WERI-Rb-1 (cell line): Measurements from ENCODE around the gene CORO2A.

Experiments used
- DNase-seq: peaks from one replicate; pipeline ENCODE4 v3.0.0-alpha.2; 2020
- H3K27ac ChIP-seq: fragments of 250-450 bp; sonication (Bioruptor Pico); 2 replicates; pipeline ENCODE4 v1.5.1; 2020; ENCODE audit warnings: mild to moderate bottlenecking, moderate library complexity
- H3K27me3 ChIP-seq: fragments of 250-450 bp; sonication (Bioruptor Pico); 2 replicates; pipeline ENCODE4 v1.5.1; 2021; ENCODE audit warnings: mild to moderate bottlenecking, low read depth, moderate library complexity; ENCODE audit not compliant: insufficient read depth, severe bottlenecking
- H3K36me3 ChIP-seq: fragments of 250-450 bp; sonication (Bioruptor Pico); 2 replicates; pipeline ENCODE4 v1.5.1; 2020; ENCODE audit warnings: mild to moderate bottlenecking, moderate library complexity
- H3K4me3 ChIP-seq: 2 replicates; pipeline ENCODE4 v1.5.1; 2011; ENCODE audit warnings: low read depth, mild to moderate bottlenecking, control low read depth, low read length
- H3K9me3 ChIP-seq: fragments of 250-450 bp; sonication (Bioruptor Pico); 2 replicates; pipeline ENCODE4 v1.5.1; 2021; ENCODE audit warnings: mild to moderate bottlenecking, moderate library complexity; ENCODE audit not compliant: severe bottlenecking
- TF ChIP-seq, protein P1 (sequence below): IDR thresholded peaks from 2 replicates; pipeline ENCODE4 v1.5.1; 2011; ENCODE audit warnings: low read depth, mild to moderate bottlenecking, control low read depth, inconsistent platforms, low read length

The CORO2A gene

DNA sequence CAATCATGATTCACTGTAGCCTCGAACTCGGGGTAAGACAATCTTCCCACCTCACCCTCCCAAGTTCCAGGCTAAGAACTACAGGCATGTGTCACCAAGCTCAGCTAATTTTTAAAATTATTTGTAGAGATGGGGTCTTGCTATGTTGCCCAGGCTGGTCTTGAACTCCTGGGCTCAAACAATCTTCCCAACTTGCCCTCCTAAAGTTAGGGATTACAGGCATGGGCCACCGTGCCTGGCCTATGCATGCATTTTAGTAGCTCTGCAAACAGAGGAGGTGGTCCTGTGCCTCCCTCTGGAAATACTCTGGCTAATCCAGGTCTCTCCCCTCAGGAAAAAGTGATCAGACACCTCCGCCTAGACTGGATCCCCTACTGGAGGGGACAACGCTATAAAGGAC, 51.9 kb downstream of the CORO2A start:
- TF ChIP-seq, protein P1, sequence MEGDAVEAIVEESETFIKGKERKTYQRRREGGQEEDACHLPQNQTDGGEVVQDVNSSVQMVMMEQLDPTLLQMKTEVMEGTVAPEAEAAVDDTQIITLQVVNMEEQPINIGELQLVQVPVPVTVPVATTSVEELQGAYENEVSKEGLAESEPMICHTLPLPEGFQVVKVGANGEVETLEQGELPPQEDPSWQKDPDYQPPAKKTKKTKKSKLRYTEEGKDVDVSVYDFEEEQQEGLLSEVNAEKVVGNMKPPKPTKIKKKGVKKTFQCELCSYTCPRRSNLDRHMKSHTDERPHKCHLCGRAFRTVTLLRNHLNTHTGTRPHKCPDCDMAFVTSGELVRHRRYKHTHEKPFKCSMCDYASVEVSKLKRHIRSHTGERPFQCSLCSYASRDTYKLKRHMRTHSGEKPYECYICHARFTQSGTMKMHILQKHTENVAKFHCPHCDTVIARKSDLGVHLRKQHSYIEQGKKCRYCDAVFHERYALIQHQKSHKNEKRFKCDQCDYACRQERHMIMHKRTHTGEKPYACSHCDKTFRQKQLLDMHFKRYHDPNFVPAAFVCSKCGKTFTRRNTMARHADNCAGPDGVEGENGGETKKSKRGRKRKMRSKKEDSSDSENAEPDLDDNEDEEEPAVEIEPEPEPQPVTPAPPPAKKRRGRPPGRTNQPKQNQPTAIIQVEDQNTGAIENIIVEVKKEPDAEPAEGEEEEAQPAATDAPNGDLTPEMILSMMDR = no peak
- H3K36me3 ChIP-seq = peaks cover 40% of the 10 kb centered on the region
- H3K27ac ChIP-seq = no peak overlapping the region
- no peaks in the 10 kb centered on the region for H3K27me3 ChIP-seq
- no peak overlapping the region for H3K4me3 ChIP-seq
- no peaks in the 10 kb centered on the region for H3K9me3 ChIP-seq
- no peak for DNase-seq

DNA sequence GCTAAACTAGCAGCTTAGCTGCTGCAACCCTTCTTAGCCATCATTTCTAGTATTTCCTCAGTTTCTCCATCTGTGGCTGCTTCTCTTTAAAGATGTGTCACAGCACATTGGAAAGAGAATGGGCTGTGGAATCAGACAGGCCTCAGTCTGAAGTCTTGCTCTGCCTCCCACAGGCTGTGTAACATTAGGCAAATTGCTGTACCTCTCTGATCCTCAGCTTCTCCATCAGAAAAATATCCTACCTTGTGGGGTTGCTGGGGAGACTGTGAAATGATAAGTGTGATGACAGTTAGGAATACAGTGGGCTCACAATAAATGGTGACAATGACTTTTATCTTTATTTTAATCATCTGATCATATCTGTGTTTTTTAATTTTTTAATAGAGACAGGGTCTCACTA, 55.9 kb downstream of the CORO2A start:
- TF ChIP-seq, protein P1 = no peak
- no peaks in the 10 kb centered on the region for H3K27me3 ChIP-seq
- no peak for DNase-seq
- no peak overlapping the region for H3K4me3 ChIP-seq
- no peaks in the 10 kb centered on the region for H3K9me3 ChIP-seq
- H3K36me3 ChIP-seq = peaks cover 67% of the 10 kb centered on the region
- no peak overlapping the region for H3K27ac ChIP-seq

DNA sequence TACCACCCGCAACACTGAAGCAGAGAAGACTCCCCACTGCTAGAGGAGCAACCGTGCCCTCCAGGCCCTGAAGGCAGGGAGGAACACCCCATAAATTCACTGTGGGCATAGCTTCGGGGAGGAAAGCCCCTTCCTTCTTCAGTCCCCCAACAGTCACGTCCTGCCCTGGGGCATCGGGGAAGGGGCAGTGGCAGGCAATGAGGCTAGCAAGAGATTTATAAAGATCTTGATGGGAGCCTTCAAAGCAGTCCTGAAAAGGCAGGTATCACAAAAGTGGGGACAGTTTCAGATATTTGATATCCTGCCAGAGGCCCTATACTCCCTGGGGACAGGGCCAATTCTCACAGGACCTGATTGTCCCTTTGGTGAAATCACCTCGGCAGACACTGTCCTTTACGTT, 56.5 kb downstream of the CORO2A start:
- Histone ChIP-seq H3K4me3 (no peak overlapping the region), H3K27me3 (no peaks in the 10 kb centered on the region), H3K9me3 (no peaks in the 10 kb centered on the region), H3K36me3 (peaks cover 70% of the 10 kb centered on the region), H3K27ac (no peak overlapping the region)
- TF ChIP-seq, protein P1 = no peak
- no peak for DNase-seq

DNA sequence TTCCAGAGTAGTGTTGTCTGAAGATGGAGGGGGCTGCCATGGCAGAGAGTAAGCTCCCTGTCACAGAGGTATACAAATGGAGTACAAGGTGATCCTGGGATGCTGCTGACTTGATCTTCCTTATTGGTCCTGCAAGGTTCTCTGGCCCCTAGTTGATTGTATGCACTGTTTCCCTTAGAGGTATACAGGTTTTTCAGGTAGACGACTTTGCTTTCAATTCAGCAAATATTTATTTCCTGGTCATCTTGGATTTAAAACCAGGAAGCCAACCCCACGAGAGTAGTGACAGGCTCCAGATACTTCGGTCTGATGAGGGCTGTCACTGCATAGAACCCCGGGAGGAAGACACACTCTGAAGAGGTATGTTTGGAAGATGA, 56.9 kb downstream of the CORO2A start:
- Histone ChIP-seq H3K36me3 (peaks cover 73% of the 10 kb centered on the region), H3K4me3 (no peak overlapping the region), H3K27ac (no peak overlapping the region), H3K9me3 (no peaks in the 10 kb centered on the region), H3K27me3 (no peaks in the 10 kb centered on the region)
- TF ChIP-seq, protein P1 = no peak
- DNase-seq = no peak

DNA sequence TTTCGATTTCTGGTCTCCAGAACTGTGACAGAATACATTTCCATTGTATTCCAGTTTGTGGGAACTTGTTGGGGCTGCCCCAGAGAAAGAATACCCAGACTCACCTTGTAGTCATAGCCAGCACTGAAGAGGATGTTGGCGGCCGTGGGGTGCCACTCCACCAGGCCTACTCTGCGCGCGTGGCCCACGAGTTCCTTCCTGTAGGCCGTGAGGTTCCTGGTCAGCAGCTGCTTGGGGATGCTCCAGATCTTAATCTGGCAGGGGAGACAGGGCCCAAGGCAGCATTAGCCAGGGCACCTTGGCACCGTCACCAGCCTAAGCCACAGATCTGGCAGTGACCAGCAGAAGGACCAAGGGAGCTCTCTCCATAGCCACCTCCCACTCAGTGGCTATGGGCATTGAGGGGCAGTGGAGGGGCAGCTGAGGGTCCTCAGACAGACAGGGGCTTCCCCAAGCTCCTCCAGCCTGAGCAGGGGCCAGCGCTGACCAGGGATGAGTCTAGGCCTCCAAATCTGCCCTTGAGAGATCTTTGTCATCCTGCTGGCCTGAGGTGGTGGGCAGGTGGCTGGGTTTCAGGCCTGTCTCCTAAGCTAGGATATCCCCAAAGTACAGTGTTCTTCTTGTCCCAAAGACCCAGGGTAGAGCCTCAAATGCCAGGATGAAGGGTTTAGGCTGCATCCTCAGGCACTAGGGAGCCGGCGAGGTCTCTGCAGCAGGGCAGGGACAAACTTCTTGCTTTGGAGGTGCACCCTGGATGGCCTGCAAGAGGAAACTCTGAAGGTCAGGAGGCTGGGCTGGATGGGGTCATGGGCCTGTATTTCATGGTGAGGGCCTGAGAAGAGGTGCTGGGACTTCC, 57.5 kb downstream of the CORO2A start:
- Histone ChIP-seq H3K27ac (no peak overlapping the region), H3K9me3 (no peaks in the 10 kb centered on the region), H3K27me3 (no peaks in the 10 kb centered on the region), H3K36me3 (peaks cover 76% of the 10 kb centered on the region), H3K4me3 (no peak overlapping the region)
- no peak for DNase-seq
- TF ChIP-seq, protein P1 = no peak
